ENCODE measurements around the gene OR9Q1. TPM values are rescaled to one million over a fixed set of nuclear protein-coding genes. Genes with fewer than 3 reads are reported as not detected.

The OR9Q1 gene
- total RNA-seq: not detected in 2 replicates
- not detected in 2 replicates for polyA plus RNA-seq
- polyA plus RNA-seq (2012): not detected in 2 replicates
- polyA minus RNA-seq (ENCODE audit: low replicate concordance): not detected in 2 replicates

DNA sequence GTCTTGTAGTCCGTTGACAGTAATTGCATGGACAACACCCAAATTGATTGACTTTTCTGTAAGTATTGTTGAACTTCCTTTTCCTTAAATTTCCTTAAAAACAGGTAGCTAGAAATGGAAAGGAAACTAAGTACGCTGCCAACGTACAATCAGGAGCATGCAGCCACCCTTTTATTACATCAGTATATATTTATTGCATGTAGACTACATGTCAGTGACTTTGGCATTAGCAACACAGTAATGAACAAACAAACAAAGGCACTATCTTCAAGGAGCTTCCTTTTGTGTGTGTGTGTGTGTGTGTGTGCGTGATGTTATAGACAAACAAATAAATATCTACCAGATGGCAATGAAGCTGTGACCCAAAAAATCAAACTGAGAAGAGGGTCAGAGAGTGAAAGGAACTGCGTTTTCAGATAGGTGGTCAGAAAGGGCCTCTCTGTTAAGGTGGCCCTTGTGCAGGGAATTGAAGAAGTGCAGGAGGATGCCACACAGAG is at the start of gene OR9Q1:
TSS of gene OR9Q1 (plus strand) at position 447 of the 497 bp plus-strand sequence. CDS start 155,564 bp downstream, outside the sequence.
- no peaks in the 10 kb centered on the region for H3K79me2 ChIP-seq (ENCODE audit: control insufficient read depth, insufficient read depth, low read length)
- no peak within 1 kb of the TSS for H3K4me3 ChIP-seq (replicated peaks in 1 of 4; ENCODE audit: control extremely low read depth in 1 of 4, insufficient read depth in 1 of 4, low read depth in 3 of 4, low read length in 4 of 4)
- peak within 1 kb of the TSS; percentile 60 for H3K27ac ChIP-seq (ENCODE audit: insufficient read depth, low read length)
- no peak within 1 kb of the TSS for H3K9ac ChIP-seq (ENCODE audit: insufficient read depth, low read length)
- H4K20me1 ChIP-seq (ENCODE audit: control insufficient read depth, extremely low read depth, insufficient read depth, low read length): no peaks in the 10 kb centered on the region
- peaks cover 17% of the 10 kb centered on the region for H3K4me1 ChIP-seq (ENCODE audit: control insufficient read depth, extremely low read depth, insufficient read depth, low read length)
- H2AFZ ChIP-seq (ENCODE audit: low read length): peak within 1 kb of the TSS; percentile 85
- H3K4me2 ChIP-seq (ENCODE audit: extremely low read depth, insufficient read depth, low read length): peak within 1 kb of the TSS; percentile 48
- no peaks in the 10 kb centered on the region for H3K9me3 ChIP-seq (ENCODE audit: control insufficient read depth, insufficient read depth, low read depth, low read length)
- TF ChIP-seq, protein P1, sequence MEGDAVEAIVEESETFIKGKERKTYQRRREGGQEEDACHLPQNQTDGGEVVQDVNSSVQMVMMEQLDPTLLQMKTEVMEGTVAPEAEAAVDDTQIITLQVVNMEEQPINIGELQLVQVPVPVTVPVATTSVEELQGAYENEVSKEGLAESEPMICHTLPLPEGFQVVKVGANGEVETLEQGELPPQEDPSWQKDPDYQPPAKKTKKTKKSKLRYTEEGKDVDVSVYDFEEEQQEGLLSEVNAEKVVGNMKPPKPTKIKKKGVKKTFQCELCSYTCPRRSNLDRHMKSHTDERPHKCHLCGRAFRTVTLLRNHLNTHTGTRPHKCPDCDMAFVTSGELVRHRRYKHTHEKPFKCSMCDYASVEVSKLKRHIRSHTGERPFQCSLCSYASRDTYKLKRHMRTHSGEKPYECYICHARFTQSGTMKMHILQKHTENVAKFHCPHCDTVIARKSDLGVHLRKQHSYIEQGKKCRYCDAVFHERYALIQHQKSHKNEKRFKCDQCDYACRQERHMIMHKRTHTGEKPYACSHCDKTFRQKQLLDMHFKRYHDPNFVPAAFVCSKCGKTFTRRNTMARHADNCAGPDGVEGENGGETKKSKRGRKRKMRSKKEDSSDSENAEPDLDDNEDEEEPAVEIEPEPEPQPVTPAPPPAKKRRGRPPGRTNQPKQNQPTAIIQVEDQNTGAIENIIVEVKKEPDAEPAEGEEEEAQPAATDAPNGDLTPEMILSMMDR (conservative IDR thresholded peaks at IDR 0.05 in 1 of 2, IDR thresholded peaks at IDR 0.05 in 1 of 2; ENCODE audit: low read depth in 1 of 2, low read length in 2 of 2): no peak
- no peak for TF ChIP-seq EZH2 (IDR thresholded peaks at IDR 0.05; ENCODE audit: low read length, missing control alignments)
- no peak for DNase-seq (ENCODE audit: low read depth in 2 of 2)
- no peaks in the 10 kb centered on the region for H3K36me3 ChIP-seq (ENCODE audit: control insufficient read depth, insufficient read depth, low read length)
- H3K27me3 ChIP-seq (ENCODE audit: control insufficient read depth, insufficient read depth, low read length): no peaks in the 10 kb centered on the region

GRCh38 chr11:57974132-57974531 is 49.5 kb upstream of the OR9Q1 start:
- Histone ChIP-seq H3K36me3 (ENCODE audit: control insufficient read depth, insufficient read depth, low read length) (no peaks in the 10 kb centered on the region), H3K27ac (ENCODE audit: insufficient read depth, low read length) (no peak overlapping the region), H3K79me2 (ENCODE audit: control insufficient read depth, insufficient read depth, low read length) (no peaks in the 10 kb centered on the region), H3K4me1 (ENCODE audit: control insufficient read depth, extremely low read depth, insufficient read depth, low read length) (no peaks in the 10 kb centered on the region), H3K4me2 (ENCODE audit: extremely low read depth, insufficient read depth, low read length) (no peak overlapping the region), H2AFZ (ENCODE audit: low read length) (no peak overlapping the region), H3K27me3 (ENCODE audit: control insufficient read depth, insufficient read depth, low read length) (no peaks in the 10 kb centered on the region), H3K4me3 (replicated peaks in 1 of 4; ENCODE audit: control extremely low read depth in 1 of 4, insufficient read depth in 1 of 4, low read depth in 3 of 4, low read length in 4 of 4) (no peak overlapping the region), H3K9me3 (ENCODE audit: control insufficient read depth, insufficient read depth, low read depth, low read length) (no peaks in the 10 kb centered on the region), H4K20me1 (ENCODE audit: control insufficient read depth, extremely low read depth, insufficient read depth, low read length) (no peaks in the 10 kb centered on the region), H3K9ac (ENCODE audit: insufficient read depth, low read length) (no peak overlapping the region)
- DNase-seq (ENCODE audit: low read depth in 2 of 2): no peak
- TF ChIP-seq EZH2 (IDR thresholded peaks at IDR 0.05; ENCODE audit: low read length, missing control alignments): no peak
- TF ChIP-seq, protein P1 (conservative IDR thresholded peaks at IDR 0.05 in 1 of 2, IDR thresholded peaks at IDR 0.05 in 1 of 2; ENCODE audit: low read depth in 1 of 2, low read length in 2 of 2): no peak

GRCh38 chr11:57974848-57975601 is 48.7 kb upstream of the OR9Q1 start:
- Histone ChIP-seq H3K9ac (ENCODE audit: insufficient read depth, low read length) (no peak overlapping the region), H3K79me2 (ENCODE audit: control insufficient read depth, insufficient read depth, low read length) (no peaks in the 10 kb centered on the region), H3K36me3 (ENCODE audit: control insufficient read depth, insufficient read depth, low read length) (no peaks in the 10 kb centered on the region), H3K4me2 (ENCODE audit: extremely low read depth, insufficient read depth, low read length) (peak overlapping the region; percentile 2), H3K4me1 (ENCODE audit: control insufficient read depth, extremely low read depth, insufficient read depth, low read length) (no peaks in the 10 kb centered on the region), H3K27ac (ENCODE audit: insufficient read depth, low read length) (no peak overlapping the region), H3K9me3 (ENCODE audit: control insufficient read depth, insufficient read depth, low read depth, low read length) (no peaks in the 10 kb centered on the region), H4K20me1 (ENCODE audit: control insufficient read depth, extremely low read depth, insufficient read depth, low read length) (no peaks in the 10 kb centered on the region), H3K27me3 (ENCODE audit: control insufficient read depth, insufficient read depth, low read length) (no peaks in the 10 kb centered on the region), H3K4me3 (replicated peaks in 1 of 4; ENCODE audit: control extremely low read depth in 1 of 4, insufficient read depth in 1 of 4, low read depth in 3 of 4, low read length in 4 of 4) (no peak overlapping the region), H2AFZ (ENCODE audit: low read length) (no peak overlapping the region)
- DNase-seq (ENCODE audit: low read depth in 2 of 2): peak in 1 of 2 donors; percentile 94
- no peak for TF ChIP-seq EZH2 (IDR thresholded peaks at IDR 0.05; ENCODE audit: low read length, missing control alignments)
- TF ChIP-seq, protein P1 (conservative IDR thresholded peaks at IDR 0.05 in 1 of 2, IDR thresholded peaks at IDR 0.05 in 1 of 2; ENCODE audit: low read depth in 1 of 2, low read length in 2 of 2): no peak

Measured in fibroblast of lung (primary cell).